ENCODE measurements around the gene AOC2.
"Not testable (repeated sequence)": the region's sequence is repeated elsewhere in the genome, so short reads cannot be mapped to it uniquely, and the experiment has no call there.

AOC2 gene

GRCh38 chr17:42832213-42832933, 12.0 kb upstream of the AOC2 start:
- no peak for DNase-seq (ENCODE audit: low spot score)

GRCh38 chr17:42832934-42833766, 11.2 kb upstream of the AOC2 start, which contains the start of gene PSME3:
Gene PSME3, plus strand, starts transcription at chr17:42833397. Its CDS starts 235 bp downstream, at chr17:42833632.
- DNase-seq (ENCODE audit: low spot score) = peak; percentile 93

GRCh38 chr17:42833767-42834422, 10.5 kb upstream of the AOC2 start:
- DNase-seq (ENCODE audit: low spot score) = no peak

GRCh38 chr17:42835732-42836131, 8.6 kb upstream of the AOC2 start:
- no peak for DNase-seq (ENCODE audit: low spot score)

GRCh38 chr17:42841975-42842685, 2.2 kb upstream of the AOC2 start:
- no peak for DNase-seq (ENCODE audit: low spot score)

- peak; percentile 64 for DNase-seq (ENCODE audit: low spot score)
Measured at GRCh38 chr17:42843358-42843934, 934 bp upstream of the AOC2 start.

GRCh38 chr17:42844761-42845555, 578 bp downstream of the AOC2 start:
- no peak for DNase-seq (ENCODE audit: low spot score)

GRCh38 chr17:42845556-42845917, 1.2 kb downstream of the AOC2 start:
- no peak for DNase-seq (ENCODE audit: low spot score)

- no peak for DNase-seq (ENCODE audit: low spot score)
Measured at GRCh38 chr17:42845918-42846593, 1.7 kb downstream of the AOC2 start.

GRCh38 chr17:42846594-42847280, 2.4 kb downstream of the AOC2 start:
- DNase-seq (ENCODE audit: low spot score) = no peak

- DNase-seq (ENCODE audit: low spot score) = no peak
Measured at GRCh38 chr17:42848093-42848492, 3.7 kb downstream of the AOC2 start.

- DNase-seq (ENCODE audit: low spot score) = no peak
Measured at GRCh38 chr17:42849031-42849430, 4.7 kb downstream of the AOC2 start.

- no peak for DNase-seq (ENCODE audit: low spot score)
Measured at GRCh38 chr17:42849451-42850181, 5.2 kb downstream of the AOC2 start.

GRCh38 chr17:42850954-42851353, 6.6 kb downstream of the AOC2 start, which contains the start of gene AOC3:
Gene AOC3, plus strand, starts transcription at chr17:42851199. Its CDS starts 145 bp downstream, at chr17:42851344.
- no peak for DNase-seq (ENCODE audit: low spot score)

- DNase-seq (ENCODE audit: low spot score) = not testable (repeated sequence)
Measured at GRCh38 chr17:42851371-42852240, 7.2 kb downstream of the AOC2 start.

GRCh38 chr17:42852351-42852750, 8.0 kb downstream of the AOC2 start:
- DNase-seq (ENCODE audit: low spot score) = no peak

- no peak for DNase-seq (ENCODE audit: low spot score)
Measured at GRCh38 chr17:42853004-42853403, 8.6 kb downstream of the AOC2 start.

GRCh38 chr17:42853597-42853967, 9.2 kb downstream of the AOC2 start:
- no peak for DNase-seq (ENCODE audit: low spot score)

Measured in hematopoietic multipotent progenitor cell treated with erythropoietin and hydrocortisone succinate and interleukin-3 and kit ligand, for 15 days (in vitro differentiated cells).